Keratinocyte (primary cell): Measurements from ENCODE around the gene ETFA. TPM values are rescaled to one million over a fixed set of nuclear protein-coding genes. Genes with fewer than 3 reads are reported as not detected.

Source experiments
- DNase-seq: peaks from one replicate; pipeline ENCODE4 v3.0.0-alpha.2; 2011; ENCODE audit warnings: low read depth, missing footprints, low spot score
- FAIRE-seq: peaks from 2 replicates; lab custom pipeline; 2011; peaks lifted over from hg19 to GRCh38; lab: Jason Lieb, UNC
- H2AFZ ChIP-seq: 2 replicates; pipeline ENCODE4 v1.6.0; 2012; ENCODE audit warnings: low read length, control low read depth, inconsistent platforms; ENCODE audit not compliant: control insufficient read depth
- H3K27ac ChIP-seq: 2 replicates; pipeline ENCODE4 v1.5.1; 2011; ENCODE audit warnings: low read length; ENCODE audit not compliant: control insufficient read depth, insufficient read depth
- H3K27me3 ChIP-seq: 3 replicates; pipeline ENCODE4 v1.6.0; 2011; ENCODE audit warnings: low read length; ENCODE audit not compliant: control insufficient read depth, insufficient read depth; ENCODE audit errors: extremely low read depth
- H3K36me3 ChIP-seq, 2 experiments: 2 replicates in 1 of 2; 3 replicates in 1 of 2; pipeline ENCODE4 v1.5.1; 2011; ENCODE audit warnings: low read length in 2 of 2, mild to moderate bottlenecking in 1 of 2; ENCODE audit not compliant: control insufficient read depth in 2 of 2, insufficient read depth in 2 of 2; ENCODE audit errors: extremely low read depth in 1 of 2
- H3K4me1 ChIP-seq: 3 replicates; pipeline ENCODE4 v1.5.1; 2011; ENCODE audit warnings: low read length; ENCODE audit not compliant: control insufficient read depth, insufficient read depth; ENCODE audit errors: extremely low read depth
- H3K4me2 ChIP-seq: 3 replicates; pipeline ENCODE4 v1.6.0; 2011; ENCODE audit warnings: low read depth, low read length; ENCODE audit not compliant: control insufficient read depth, insufficient read depth; ENCODE audit errors: extremely low read depth
- H3K4me3 ChIP-seq, 3 experiments: fragments of 200-600 bp in 1 of 3; sonication (generic) in 1 of 3; 2 replicates in 2 of 3; 3 replicates in 1 of 3; pipeline ENCODE4 v1.5.1; 2011 to 2016; ENCODE audit warnings: low read length in 3 of 3, mild to moderate bottlenecking in 3 of 3, control low read depth in 2 of 3, inconsistent platforms in 1 of 3, low read depth in 1 of 3, mixed read lengths in 1 of 3, mixed run types in 1 of 3, moderate library complexity in 1 of 3; ENCODE audit not compliant: control insufficient read depth in 2 of 3, insufficient read depth in 2 of 3; ENCODE audit errors: extremely low read depth in 1 of 3
- H3K79me2 ChIP-seq: 2 replicates; pipeline ENCODE4 v1.6.0; 2012; ENCODE audit warnings: low read length; ENCODE audit not compliant: control insufficient read depth, insufficient read depth
- H3K9ac ChIP-seq: 3 replicates; pipeline ENCODE4 v1.6.0; 2011; ENCODE audit warnings: low read length; ENCODE audit not compliant: control insufficient read depth, insufficient read depth; ENCODE audit errors: extremely low read depth
- H3K9me1 ChIP-seq: 3 replicates; pipeline ENCODE4 v1.6.0; 2011; ENCODE audit warnings: low read length; ENCODE audit not compliant: control insufficient read depth, insufficient read depth; ENCODE audit errors: extremely low read depth
- H3K9me3 ChIP-seq: 2 replicates; pipeline ENCODE4 v1.5.1; 2012; ENCODE audit warnings: low read depth, low read length; ENCODE audit not compliant: control insufficient read depth
- H4K20me1 ChIP-seq: 3 replicates; pipeline ENCODE4 v1.6.0; 2011; ENCODE audit warnings: low read length; ENCODE audit not compliant: control insufficient read depth, insufficient read depth; ENCODE audit errors: extremely low read depth
- EZH2 ChIP-seq: IDR thresholded peaks from one replicate; pipeline ENCODE4 v1.6.1; 2012; ENCODE audit warnings: inconsistent platforms, mild to moderate bottlenecking, low read length, moderate library complexity
- dilution Hi-C: fragments of 300-500 bp; cut with MboI; formaldehyde crosslinking; loops from one replicate; pipeline ENCODE4 v1.7.0; 2020; ENCODE audit warnings: low sequenced_read_pairs; ENCODE audit not compliant: extremely low pct_ligation_motif_present
- polyA plus RNA-seq, 5 experiments: library from polyadenylated mRNA; depleted of rRNA in 3 of 5; stranded (reverse) in 3 of 5; stranded (forward) in 1 of 5; unstranded in 1 of 5; fragments of >200 nt; gene quantifications; 1 replicate in 1 of 5; 2 replicates in 3 of 5; 3 replicates in 1 of 5; pipeline versions ENCODE4 v1.2.1 to v1.2.3, GENCODE V29; 2011 to 2012; ENCODE audit warnings: missing spikeins in 2 of 5, low read depth in 1 of 5, low replicate concordance in 1 of 5
- TF ChIP-seq, protein P1 (sequence below), 3 experiments: IDR thresholded peaks in 1 of 3; conservative IDR thresholded peaks in 1 of 3; optimal IDR thresholded peaks in 1 of 3; 2 replicates in 2 of 3; 3 replicates in 1 of 3; pipeline versions ENCODE3 to v1.5.1; 2011; ENCODE audit warnings: low read length in 3 of 3, mild to moderate bottlenecking in 3 of 3, moderate library complexity in 2 of 3, control low read depth in 1 of 3, inconsistent platforms in 1 of 3; ENCODE audit not compliant: insufficient read depth in 2 of 3; ENCODE audit errors: extremely low read depth in 1 of 3

ETFA gene
- polyA plus RNA-seq, 1 donor (not counting 4 experiments of a cell fraction or from before 2014, with no cell fraction given), result 230 TPM

DNA sequence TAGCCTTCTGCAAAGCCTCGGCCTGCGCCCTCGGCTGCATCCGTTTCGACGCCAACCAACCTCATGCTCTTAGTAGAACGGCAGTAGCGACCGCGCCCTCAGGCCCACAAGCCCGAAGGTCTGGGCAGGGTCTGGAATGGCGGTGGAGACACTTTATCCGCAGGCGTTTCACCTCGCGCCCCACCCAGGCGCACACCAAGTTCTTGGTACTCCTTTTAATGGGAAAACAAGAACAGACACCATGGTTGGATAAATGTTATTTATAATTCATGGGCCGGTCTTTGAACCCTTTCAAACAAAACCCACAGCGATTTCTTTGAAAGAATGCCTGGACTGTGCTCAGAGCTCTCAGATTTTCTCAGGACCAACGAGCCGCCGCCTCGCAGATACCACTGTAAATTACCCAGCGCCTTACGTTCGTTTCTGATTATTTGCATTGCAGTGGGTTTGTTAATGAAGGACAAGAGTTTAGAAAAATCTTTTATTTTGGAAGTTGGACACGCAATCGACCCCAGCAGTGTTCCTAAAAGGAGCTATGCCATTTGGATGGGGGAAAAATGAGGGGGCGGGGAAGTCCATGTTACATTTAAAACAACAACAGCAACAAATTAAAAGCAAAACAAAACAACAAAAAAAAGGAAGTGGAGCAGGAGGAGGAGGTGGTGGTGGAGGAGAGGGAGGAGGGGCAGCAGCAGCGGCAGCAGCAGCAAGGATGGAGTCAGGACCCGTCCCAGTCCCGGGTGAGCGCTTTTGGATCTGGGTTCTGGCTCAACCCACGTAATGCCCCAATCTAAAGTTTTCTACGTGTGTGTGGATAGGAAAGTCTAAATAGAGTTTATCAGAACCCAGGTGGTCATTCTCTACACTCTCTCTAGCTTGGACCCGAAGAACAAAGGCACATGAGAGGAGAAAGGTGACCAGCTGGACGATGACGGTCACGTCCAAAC, 24.3 kb upstream of the ETFA start:
- Histone ChIP-seq H3K79me2 (no peaks in the 10 kb centered on the region), H2AFZ (no peak overlapping the region), H3K9me3 (peaks cover 4% of the 10 kb centered on the region), H3K9me1 (no peaks in the 10 kb centered on the region), H4K20me1 (peaks cover 5% of the 10 kb centered on the region), H3K4me1 (peaks cover 12% of the 10 kb centered on the region), H3K27ac (no peak overlapping the region), H3K27me3 (peaks cover 67% of the 10 kb centered on the region), H3K4me3 (peak overlapping the region in 1 of 3 experiments; percentile 52), H3K36me3 (no peaks in the 10 kb centered on the region), H3K4me2 (peak overlapping the region; percentile 33), H3K9ac (no peak overlapping the region)
- TF ChIP-seq, protein P1, sequence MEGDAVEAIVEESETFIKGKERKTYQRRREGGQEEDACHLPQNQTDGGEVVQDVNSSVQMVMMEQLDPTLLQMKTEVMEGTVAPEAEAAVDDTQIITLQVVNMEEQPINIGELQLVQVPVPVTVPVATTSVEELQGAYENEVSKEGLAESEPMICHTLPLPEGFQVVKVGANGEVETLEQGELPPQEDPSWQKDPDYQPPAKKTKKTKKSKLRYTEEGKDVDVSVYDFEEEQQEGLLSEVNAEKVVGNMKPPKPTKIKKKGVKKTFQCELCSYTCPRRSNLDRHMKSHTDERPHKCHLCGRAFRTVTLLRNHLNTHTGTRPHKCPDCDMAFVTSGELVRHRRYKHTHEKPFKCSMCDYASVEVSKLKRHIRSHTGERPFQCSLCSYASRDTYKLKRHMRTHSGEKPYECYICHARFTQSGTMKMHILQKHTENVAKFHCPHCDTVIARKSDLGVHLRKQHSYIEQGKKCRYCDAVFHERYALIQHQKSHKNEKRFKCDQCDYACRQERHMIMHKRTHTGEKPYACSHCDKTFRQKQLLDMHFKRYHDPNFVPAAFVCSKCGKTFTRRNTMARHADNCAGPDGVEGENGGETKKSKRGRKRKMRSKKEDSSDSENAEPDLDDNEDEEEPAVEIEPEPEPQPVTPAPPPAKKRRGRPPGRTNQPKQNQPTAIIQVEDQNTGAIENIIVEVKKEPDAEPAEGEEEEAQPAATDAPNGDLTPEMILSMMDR (optimal IDR thresholded peaks at IDR 0.05 in 1 of 3, IDR thresholded peaks at IDR 0.05 in 1 of 3, conservative IDR thresholded peaks at IDR 0.05 in 1 of 3; ENCODE audit: extremely low read depth in 1 of 3, insufficient read depth in 2 of 3, low read length in 3 of 3), result no peak
- peak; percentile 68 for TF ChIP-seq EZH2
- no peak for DNase-seq
- FAIRE-seq, result no peak
- dilution Hi-C loops, result no loop called here

GRCh38 chr15:76334438-76335306, 23.4 kb upstream of the ETFA start:
- H3K27ac ChIP-seq, result no peak overlapping the region
- DNase-seq (no peak), FAIRE-seq (no peak)
- H3K9me1 ChIP-seq, result no peaks in the 10 kb centered on the region
- H3K4me1 ChIP-seq, result peaks cover 4% of the 10 kb centered on the region
- H3K27me3 ChIP-seq, result peaks cover 58% of the 10 kb centered on the region
- H2AFZ ChIP-seq, result no peak overlapping the region
- no peaks in the 10 kb centered on the region for H3K79me2 ChIP-seq
- H4K20me1 ChIP-seq, result peaks cover 5% of the 10 kb centered on the region
- no peaks in the 10 kb centered on the region for H3K36me3 ChIP-seq
- H3K9me3 ChIP-seq, result peaks cover 4% of the 10 kb centered on the region
- no peak overlapping the region for H3K9ac ChIP-seq
- H3K4me3 ChIP-seq, result no peak overlapping the region
- dilution Hi-C loops, result no loop called here
- no peak for TF ChIP-seq EZH2
- TF ChIP-seq, protein P1 (optimal IDR thresholded peaks at IDR 0.05 in 1 of 3, IDR thresholded peaks at IDR 0.05 in 1 of 3, conservative IDR thresholded peaks at IDR 0.05 in 1 of 3; ENCODE audit: extremely low read depth in 1 of 3, insufficient read depth in 2 of 3, low read length in 3 of 3), result no peak
- no peak overlapping the region for H3K4me2 ChIP-seq
